Measurements from ENCODE around the gene COL20A1. TPM values are rescaled to one million over a fixed set of nuclear protein-coding genes. Genes with fewer than 3 reads are reported as not detected.

Gene COL20A1
- total and polyA plus RNA-seq, 2 donors: 0.05 to 0.30 TPM

DNA sequence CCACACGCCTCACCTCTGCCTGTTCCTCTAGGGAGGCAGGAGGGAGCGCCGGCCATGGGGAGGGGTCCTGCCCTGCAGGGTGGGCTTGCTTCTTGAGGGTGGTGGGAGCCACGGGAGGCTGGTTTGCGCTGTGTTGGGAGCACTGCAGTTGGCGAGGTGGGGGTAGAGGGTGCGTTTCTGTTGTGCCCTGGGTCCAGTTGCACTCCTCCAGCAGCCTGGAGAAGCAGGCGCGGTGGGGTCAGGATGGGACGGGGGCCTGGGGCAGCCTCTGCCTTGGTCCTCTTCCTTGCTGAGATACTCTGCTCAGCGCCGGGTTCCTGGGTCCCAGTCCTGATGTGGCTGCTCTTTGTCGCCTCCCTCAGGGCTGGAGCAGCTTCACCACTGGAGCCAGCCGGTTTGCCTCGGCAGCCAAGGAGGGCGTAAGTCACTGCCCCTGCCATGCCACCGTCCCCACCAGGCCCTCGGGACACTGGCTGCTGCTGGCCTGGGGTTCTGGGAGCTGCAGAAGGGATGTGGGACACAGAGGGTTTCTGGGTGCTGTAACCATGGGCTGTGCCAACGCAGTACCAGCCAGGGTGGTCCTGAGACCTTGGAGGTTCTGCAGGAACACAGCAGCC is 11.9 kb upstream of the COL20A1 start:
- 95% methylated on average over 19 of the region's 19 CpGs for whole genome bisulfite sequencing
- no peak overlapping the region for H3K4me3 ChIP-seq (ENCODE audit: low read length in 2 of 2)
- no peak for DNase-seq (ENCODE audit: low read depth in 6 of 9, low spot score in 9 of 9)
- no peak overlapping the region for H3K27ac ChIP-seq (ENCODE audit: low read depth in 1 of 2, low read length in 1 of 2)
- H3K4me1 ChIP-seq (ENCODE audit: control insufficient read depth in 2 of 2, insufficient read depth in 2 of 2, low read length in 2 of 2): peaks cover 0 to 12% of the 10 kb centered on the region in 2 donors
- H3K9me3 ChIP-seq (ENCODE audit: control insufficient read depth in 2 of 2, insufficient read depth in 1 of 2, low read length in 1 of 2): no peaks in the 10 kb centered on the region
- H3K27me3 ChIP-seq (ENCODE audit: control insufficient read depth in 2 of 2, insufficient read depth in 1 of 2, low read length in 1 of 2): no peaks in the 10 kb centered on the region
- peaks cover 43 to 90% of the 10 kb centered on the region in 2 donors for H3K36me3 ChIP-seq (ENCODE audit: control insufficient read depth in 2 of 2, insufficient read depth in 2 of 2, low read length in 1 of 2)

- Histone ChIP-seq H3K4me1 (ENCODE audit: control insufficient read depth in 2 of 2, insufficient read depth in 2 of 2, low read length in 2 of 2) (peaks cover 0 to 12% of the 10 kb centered on the region in 2 donors), H3K36me3 (ENCODE audit: control insufficient read depth in 2 of 2, insufficient read depth in 2 of 2, low read length in 1 of 2) (peaks cover 40 to 85% of the 10 kb centered on the region in 2 donors), H3K27ac (ENCODE audit: low read depth in 1 of 2, low read length in 1 of 2) (no peak overlapping the region), H3K9me3 (ENCODE audit: control insufficient read depth in 2 of 2, insufficient read depth in 1 of 2, low read length in 1 of 2) (no peaks in the 10 kb centered on the region), H3K27me3 (ENCODE audit: control insufficient read depth in 2 of 2, insufficient read depth in 1 of 2, low read length in 1 of 2) (no peaks in the 10 kb centered on the region), H3K4me3 (ENCODE audit: low read length in 2 of 2) (no peak overlapping the region)
- WGBS: 95% methylated on average over 38 of the region's 38 CpGs
- DNase-seq (ENCODE audit: low read depth in 6 of 9, low spot score in 9 of 9): no peak
Observed at GRCh38 chr20:63281742-63282665, 11.0 kb upstream of the COL20A1 start.

GRCh38 chr20:63282946-63283345 is 10.0 kb upstream of the COL20A1 start:
- Histone ChIP-seq H3K36me3 (ENCODE audit: control insufficient read depth in 2 of 2, insufficient read depth in 2 of 2, low read length in 1 of 2) (peaks cover 33 to 87% of the 10 kb centered on the region in 2 donors), H3K4me1 (ENCODE audit: control insufficient read depth in 2 of 2, insufficient read depth in 2 of 2, low read length in 2 of 2) (peaks cover 0 to 12% of the 10 kb centered on the region in 2 donors), H3K4me3 (ENCODE audit: low read length in 2 of 2) (no peak overlapping the region), H3K9me3 (ENCODE audit: control insufficient read depth in 2 of 2, insufficient read depth in 1 of 2, low read length in 1 of 2) (no peaks in the 10 kb centered on the region), H3K27ac (ENCODE audit: low read depth in 1 of 2, low read length in 1 of 2) (no peak overlapping the region), H3K27me3 (ENCODE audit: control insufficient read depth in 2 of 2, insufficient read depth in 1 of 2, low read length in 1 of 2) (no peaks in the 10 kb centered on the region)
- 98% methylated on average over 17 of the region's 17 CpGs for WGBS
- DNase-seq (ENCODE audit: low read depth in 6 of 9, low spot score in 9 of 9): no peak

DNA sequence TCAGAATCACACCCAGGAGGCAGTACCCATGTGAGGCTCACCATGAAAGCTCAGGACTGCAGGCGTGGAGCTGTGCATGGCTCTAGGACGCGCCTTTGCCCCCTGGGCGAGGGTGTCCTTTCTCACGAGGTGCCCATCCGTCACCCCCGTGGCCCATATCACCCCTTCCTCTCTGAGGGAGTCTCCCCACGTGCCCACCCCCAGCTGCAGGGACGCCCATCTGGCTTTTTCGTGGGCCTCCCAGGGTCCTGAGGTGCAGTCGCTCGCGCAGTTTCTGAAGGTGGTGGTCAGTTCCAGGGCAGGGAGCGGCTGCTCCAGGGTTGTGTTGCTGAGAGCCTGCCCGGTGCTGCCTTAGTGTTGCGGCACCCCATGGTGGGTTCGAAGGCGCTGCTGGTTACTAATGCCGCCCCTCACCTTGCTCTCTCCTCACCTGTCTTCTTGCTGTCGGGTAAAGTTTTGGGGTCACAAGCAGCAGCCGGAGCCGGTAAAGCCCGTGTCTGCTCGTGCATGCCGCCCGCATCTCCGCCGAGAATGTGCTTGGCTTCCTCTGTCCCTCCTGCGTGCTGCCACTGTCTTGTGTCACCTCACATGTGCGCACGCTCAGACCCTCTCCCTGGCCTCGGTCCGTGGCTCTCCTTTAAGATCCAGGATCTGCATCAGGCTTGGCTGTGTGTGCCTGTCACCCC is 9.4 kb upstream of the COL20A1 start:
- peak overlapping the region; percentile 11 to 62 for H3K27ac ChIP-seq (ENCODE audit: low read depth in 1 of 2, low read length in 1 of 2)
- H3K4me3 ChIP-seq (ENCODE audit: low read length in 2 of 2): peak overlapping the region; percentile 17 to 46
- no peaks in the 10 kb centered on the region for H3K27me3 ChIP-seq (ENCODE audit: control insufficient read depth in 2 of 2, insufficient read depth in 1 of 2, low read length in 1 of 2)
- H3K4me1 ChIP-seq (ENCODE audit: control insufficient read depth in 2 of 2, insufficient read depth in 2 of 2, low read length in 2 of 2): peaks cover 0 to 12% of the 10 kb centered on the region in 2 donors
- H3K9me3 ChIP-seq (ENCODE audit: control insufficient read depth in 2 of 2, insufficient read depth in 1 of 2, low read length in 1 of 2): no peaks in the 10 kb centered on the region
- 90% methylated on average over 33 of the region's 33 CpGs for WGBS
- H3K36me3 ChIP-seq (ENCODE audit: control insufficient read depth in 2 of 2, insufficient read depth in 2 of 2, low read length in 1 of 2): peaks cover 32 to 87% of the 10 kb centered on the region in 2 donors
- no peak for DNase-seq (ENCODE audit: low read depth in 6 of 9, low spot score in 9 of 9)

GRCh38 chr20:63284083-63284440 is 8.9 kb upstream of the COL20A1 start:
- Histone ChIP-seq H3K27ac (ENCODE audit: low read depth in 1 of 2, low read length in 1 of 2) (peak overlapping the region; percentile 8 to 62), H3K27me3 (ENCODE audit: control insufficient read depth in 2 of 2, insufficient read depth in 1 of 2, low read length in 1 of 2) (no peaks in the 10 kb centered on the region), H3K36me3 (ENCODE audit: control insufficient read depth in 2 of 2, insufficient read depth in 2 of 2, low read length in 1 of 2) (peaks cover 32 to 87% of the 10 kb centered on the region in 2 donors), H3K4me3 (ENCODE audit: low read length in 2 of 2) (peak overlapping the region; percentile 33 to 46), H3K4me1 (ENCODE audit: control insufficient read depth in 2 of 2, insufficient read depth in 2 of 2, low read length in 2 of 2) (peaks cover 0 to 12% of the 10 kb centered on the region in 2 donors), H3K9me3 (ENCODE audit: control insufficient read depth in 2 of 2, insufficient read depth in 1 of 2, low read length in 1 of 2) (no peaks in the 10 kb centered on the region)
- WGBS: 84% methylated on average over 14 of the region's 14 CpGs
- peak in 6 of 9 donors; percentile 15 to 76 (median 48) for DNase-seq (ENCODE audit: low read depth in 6 of 9, low spot score in 9 of 9)

DNA sequence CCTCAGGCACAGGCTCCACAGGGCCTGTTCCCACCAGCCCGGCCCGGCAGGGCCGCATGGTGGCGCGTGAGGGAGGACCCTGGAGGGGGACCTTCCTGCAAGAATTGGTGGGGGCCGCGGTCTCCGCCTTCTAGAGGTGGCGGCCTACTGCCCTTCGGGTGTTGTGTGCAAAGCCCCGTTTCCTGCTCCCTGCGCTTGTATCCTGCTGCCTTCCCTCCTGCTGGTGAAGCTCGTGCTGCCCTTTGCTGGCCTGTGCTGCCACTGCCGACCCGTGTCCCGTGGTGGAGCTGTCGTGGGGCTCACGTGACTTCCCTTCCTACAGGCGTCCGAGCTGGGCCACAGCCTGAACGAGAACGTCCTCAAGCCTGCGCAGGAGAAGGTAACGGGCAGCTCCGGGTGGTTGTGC is 8.4 kb upstream of the COL20A1 start:
- no peak for DNase-seq (ENCODE audit: low read depth in 6 of 9, low spot score in 9 of 9)
- WGBS: 88% methylated on average over 25 of the region's 25 CpGs
- Histone ChIP-seq H3K27ac (ENCODE audit: low read depth in 1 of 2, low read length in 1 of 2) (peak overlapping the region in 1 of 2 donors; percentile 62), H3K27me3 (ENCODE audit: control insufficient read depth in 2 of 2, insufficient read depth in 1 of 2, low read length in 1 of 2) (no peaks in the 10 kb centered on the region), H3K9me3 (ENCODE audit: control insufficient read depth in 2 of 2, insufficient read depth in 1 of 2, low read length in 1 of 2) (no peaks in the 10 kb centered on the region), H3K4me3 (ENCODE audit: low read length in 2 of 2) (peak overlapping the region; percentile 33 to 46), H3K4me1 (ENCODE audit: control insufficient read depth in 2 of 2, insufficient read depth in 2 of 2, low read length in 2 of 2) (peaks cover 0 to 12% of the 10 kb centered on the region in 2 donors), H3K36me3 (ENCODE audit: control insufficient read depth in 2 of 2, insufficient read depth in 2 of 2, low read length in 1 of 2) (peaks cover 33 to 87% of the 10 kb centered on the region in 2 donors)

- H3K27ac ChIP-seq (ENCODE audit: low read depth in 1 of 2, low read length in 1 of 2): no peak overlapping the region
- DNase-seq (ENCODE audit: low read depth in 6 of 9, low spot score in 9 of 9): no peak
- WGBS: 95% methylated on average over 13 of the region's 13 CpGs
- H3K27me3 ChIP-seq (ENCODE audit: control insufficient read depth in 2 of 2, insufficient read depth in 1 of 2, low read length in 1 of 2): no peaks in the 10 kb centered on the region
- peaks cover 31 to 84% of the 10 kb centered on the region in 2 donors for H3K36me3 ChIP-seq (ENCODE audit: control insufficient read depth in 2 of 2, insufficient read depth in 2 of 2, low read length in 1 of 2)
- peaks cover 0 to 12% of the 10 kb centered on the region in 2 donors for H3K4me1 ChIP-seq (ENCODE audit: control insufficient read depth in 2 of 2, insufficient read depth in 2 of 2, low read length in 2 of 2)
- peak overlapping the region; percentile 33 to 46 for H3K4me3 ChIP-seq (ENCODE audit: low read length in 2 of 2)
- no peaks in the 10 kb centered on the region for H3K9me3 ChIP-seq (ENCODE audit: control insufficient read depth in 2 of 2, insufficient read depth in 1 of 2, low read length in 1 of 2)
Observed at GRCh38 chr20:63284981-63285524, 7.9 kb upstream of the COL20A1 start.

DNA sequence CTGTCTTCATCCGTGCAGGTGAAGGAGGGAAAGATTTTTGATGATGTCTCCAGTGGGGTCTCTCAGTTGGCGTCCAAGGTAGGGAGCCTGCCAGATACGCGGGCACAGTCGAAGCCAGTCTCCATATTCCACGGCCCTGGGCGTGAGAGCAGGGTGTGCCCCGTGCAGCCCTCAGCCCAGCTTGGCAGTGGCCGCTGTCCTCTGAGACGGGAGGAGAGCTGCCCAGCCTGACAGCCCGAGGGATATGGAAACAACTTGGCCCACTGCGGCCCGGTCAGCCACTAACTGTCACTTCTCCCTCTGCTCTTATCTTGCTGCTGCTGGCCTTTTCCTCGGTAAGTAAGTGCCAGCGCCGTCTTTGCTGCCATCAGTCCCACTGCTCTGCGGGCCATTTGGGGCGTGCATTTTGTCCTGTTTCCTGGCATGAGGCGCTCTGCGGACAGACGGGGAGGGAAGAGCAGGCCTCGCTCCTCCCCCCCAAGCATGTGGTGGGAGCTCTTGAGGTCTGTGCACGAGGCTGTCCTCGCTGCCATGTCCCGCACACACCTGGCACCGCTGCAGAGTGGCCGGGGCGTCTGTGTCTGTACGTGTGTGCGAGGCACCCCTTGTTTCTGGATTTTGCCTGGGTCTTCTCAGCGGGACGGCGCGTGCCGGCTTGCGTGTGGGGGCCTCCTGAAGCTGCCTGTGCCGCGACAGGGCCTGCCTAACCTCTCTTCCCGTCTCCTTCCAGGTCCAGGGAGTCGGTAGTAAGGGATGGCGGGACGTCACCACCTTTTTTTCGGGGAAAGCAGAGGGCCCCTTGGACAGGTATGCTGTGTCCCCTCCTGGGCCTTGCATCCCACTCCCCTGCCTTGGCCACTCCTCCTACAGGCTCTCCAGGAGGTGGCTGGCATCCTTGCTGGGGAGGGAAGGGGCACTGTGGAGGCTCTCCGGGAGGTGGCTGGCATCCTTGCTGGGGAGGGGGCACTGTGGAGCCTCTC is 7.1 kb upstream of the COL20A1 start:
- Histone ChIP-seq H3K9me3 (ENCODE audit: control insufficient read depth in 2 of 2, insufficient read depth in 1 of 2, low read length in 1 of 2) (no peaks in the 10 kb centered on the region), H3K27ac (ENCODE audit: low read depth in 1 of 2, low read length in 1 of 2) (no peak overlapping the region), H3K4me3 (ENCODE audit: low read length in 2 of 2) (peak overlapping the region in 1 of 2 donors; percentile 46), H3K27me3 (ENCODE audit: control insufficient read depth in 2 of 2, insufficient read depth in 1 of 2, low read length in 1 of 2) (no peaks in the 10 kb centered on the region), H3K36me3 (ENCODE audit: control insufficient read depth in 2 of 2, insufficient read depth in 2 of 2, low read length in 1 of 2) (peaks cover 26 to 79% of the 10 kb centered on the region in 2 donors), H3K4me1 (ENCODE audit: control insufficient read depth in 2 of 2, insufficient read depth in 2 of 2, low read length in 2 of 2) (peaks cover 0 to 12% of the 10 kb centered on the region in 2 donors)
- WGBS: 98% methylated on average over 44 of the region's 44 CpGs
- DNase-seq (ENCODE audit: low read depth in 6 of 9, low spot score in 9 of 9): no peak
